ENCODE measurements around the gene PCNX2.

- TF ChIP-seq CTCF (IDR thresholded peaks at IDR 0.05) (no peak), POLR2A (IDR thresholded peaks at IDR 0.05) (no peak)
Measured at GRCh38 chr1:233242827-233243483, 52.6 kb downstream of the PCNX2 start.

All from testis (tissue), 2 donors.